ENCODE data around the gene GMEB1. TPM values are rescaled to one million over a fixed set of nuclear protein-coding genes. Genes with fewer than 3 reads are reported as not detected.

Gene GMEB1
- total and polyA plus RNA-seq, 2 donors (not counting 3 experiments of a cell fraction or from before 2014, with no cell fraction given): 8.1 to 16.0 TPM

- Histone ChIP-seq H3K4me2 (ENCODE audit: insufficient read depth, low read length) (peak overlapping the region; percentile 59), H3K4me3 (replicated peaks in 1 of 3; ENCODE audit: insufficient read depth in 1 of 3, low read depth in 1 of 3, low read length in 3 of 3) (no peak overlapping the region), H3K9ac (replicated peaks; ENCODE audit: extremely low read depth, insufficient read depth, low read length) (no peak overlapping the region), H3K27me3 (ENCODE audit: control insufficient read depth in 2 of 2, insufficient read depth in 2 of 2, low read length in 2 of 2) (no peaks in the 10 kb centered on the region), H3K27ac (ENCODE audit: insufficient read depth, low read depth, low read length) (peak overlapping the region; percentile 30), H3K79me2 (ENCODE audit: control insufficient read depth, insufficient read depth, low read length) (peaks cover 100% of the 10 kb centered on the region), H4K20me1 (replicated peaks; ENCODE audit: control insufficient read depth, extremely low read depth, insufficient read depth, low read length) (peaks cover 16% of the 10 kb centered on the region), H3K4me1 (ENCODE audit: control insufficient read depth, extremely low read depth, insufficient read depth, low read length) (peaks cover 49% of the 10 kb centered on the region), H2AFZ (ENCODE audit: low read depth, low read length) (no peak overlapping the region), H3K9me3 (replicated peaks; ENCODE audit: control insufficient read depth, insufficient read depth, low read length) (no peaks in the 10 kb centered on the region), H3K36me3 (ENCODE audit: control insufficient read depth in 2 of 2, extremely low read depth in 1 of 2, insufficient read depth in 2 of 2, low read length in 2 of 2) (peaks cover 13 to 22% of the 10 kb centered on the region in 2 experiments), H3K9me1 (replicated peaks; ENCODE audit: control insufficient read depth, extremely low read depth, insufficient read depth, low read length) (no peaks in the 10 kb centered on the region)
- FAIRE-seq: no peak
- TF ChIP-seq FOS (IDR thresholded peaks at IDR 0.05; ENCODE audit: borderline replicate concordance, insufficient read depth, low read length) (no peak), POLR2A (IDR thresholded peaks at IDR 0.05; ENCODE audit: low read depth, low read length) (no peak), MAX (IDR thresholded peaks at IDR 0.05; ENCODE audit: insufficient read depth, insufficient read length) (no peak), EZH2 (IDR thresholded peaks at IDR 0.05; ENCODE audit: borderline replicate concordance, low read depth, low read length, severe bottlenecking) (no peak), JUN (IDR thresholded peaks at IDR 0.05; ENCODE audit: borderline replicate concordance, insufficient read depth, insufficient read length, low read depth) (no peak), POLR2AphosphoS5 (IDR thresholded peaks at IDR 0.05; ENCODE audit: insufficient read depth, low read depth, low read length) (no peak), MYC (IDR thresholded peaks at IDR 0.05; ENCODE audit: low read depth, low read length) (no peak), GATA2 (IDR thresholded peaks at IDR 0.05; ENCODE audit: insufficient read depth, insufficient read length, low read depth, low read length) (no peak)
- TF ChIP-seq, protein P1, sequence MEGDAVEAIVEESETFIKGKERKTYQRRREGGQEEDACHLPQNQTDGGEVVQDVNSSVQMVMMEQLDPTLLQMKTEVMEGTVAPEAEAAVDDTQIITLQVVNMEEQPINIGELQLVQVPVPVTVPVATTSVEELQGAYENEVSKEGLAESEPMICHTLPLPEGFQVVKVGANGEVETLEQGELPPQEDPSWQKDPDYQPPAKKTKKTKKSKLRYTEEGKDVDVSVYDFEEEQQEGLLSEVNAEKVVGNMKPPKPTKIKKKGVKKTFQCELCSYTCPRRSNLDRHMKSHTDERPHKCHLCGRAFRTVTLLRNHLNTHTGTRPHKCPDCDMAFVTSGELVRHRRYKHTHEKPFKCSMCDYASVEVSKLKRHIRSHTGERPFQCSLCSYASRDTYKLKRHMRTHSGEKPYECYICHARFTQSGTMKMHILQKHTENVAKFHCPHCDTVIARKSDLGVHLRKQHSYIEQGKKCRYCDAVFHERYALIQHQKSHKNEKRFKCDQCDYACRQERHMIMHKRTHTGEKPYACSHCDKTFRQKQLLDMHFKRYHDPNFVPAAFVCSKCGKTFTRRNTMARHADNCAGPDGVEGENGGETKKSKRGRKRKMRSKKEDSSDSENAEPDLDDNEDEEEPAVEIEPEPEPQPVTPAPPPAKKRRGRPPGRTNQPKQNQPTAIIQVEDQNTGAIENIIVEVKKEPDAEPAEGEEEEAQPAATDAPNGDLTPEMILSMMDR (IDR thresholded peaks at IDR 0.05; ENCODE audit: extremely low read depth in 1 of 2, insufficient read depth in 1 of 2, low read depth in 1 of 2, low read length in 2 of 2): no peak
- ChIA-PET POLR2A (interaction anchor here (0.6 kb wide), 1 partner anchor 457 kb away, joined by 8 read pairs; no protein-coding TSS in a partner anchor), CTCF (interaction anchor here (0.9 to 2.3 kb wide), 3 partner anchors 9 to 102 kb away, joined by 3 to 12 read pairs (median 3); partner anchors contain the start of gene YTHDF2)
- intact Hi-C loops (cut with micrococcal nuclease) (no loop called here), dilution Hi-C loops (cut with MboI; ENCODE audit: extremely low pct_ligation_motif_present, low sequenced_read_pairs) (no loop called here)
- no peak for DNase-seq (ENCODE audit: low read depth, low spot score)
- no TSS peak for BruUV-seq (replicated peaks)
These were observed 77.1 kb downstream of the GMEB1 start for GRCh38 chr1:28745653-28746173.
